HEK293 (cell line): ENCODE data around the gene MRPL21.

Experiments
- GLI4 ChIP-seq: fragments of 450-650 bp; formaldehyde crosslinking; IDR thresholded peaks from 2 replicates; pipeline ENCODE4 v1.5.1; 2016; ENCODE audit warnings: missing biosample characterization, missing genetic modification characterization
- MYNN ChIP-seq: fragments of 450-650 bp; formaldehyde crosslinking; IDR thresholded peaks from 2 replicates; pipeline ENCODE4 v1.5.1; 2016; ENCODE audit warnings: missing biosample characterization, missing genetic modification characterization, borderline replicate concordance
- ZBTB11 ChIP-seq: fragments of 450-650 bp; formaldehyde crosslinking; conservative IDR thresholded peaks from 2 replicates; pipeline ENCODE4 v1.5.1; 2016; ENCODE audit warnings: low read depth, missing biosample characterization, missing genetic modification characterization
- ZNF292 ChIP-seq: fragments of 450-650 bp; formaldehyde crosslinking; IDR thresholded peaks from 2 replicates; pipeline ENCODE4 v1.5.1; 2016; ENCODE audit warnings: low read depth, missing biosample characterization, missing genetic modification characterization, borderline replicate concordance
- TF ChIP-seq, protein P1 (sequence below): fragments of 450-650 bp; formaldehyde crosslinking; IDR thresholded peaks from 2 replicates; pipeline ENCODE4 v1.5.1; 2016; ENCODE audit warnings: missing biosample characterization, missing genetic modification characterization

GRCh38 chr11:68862421-68862820, 41.2 kb downstream of the MRPL21 start:
- TF ChIP-seq, protein P1, sequence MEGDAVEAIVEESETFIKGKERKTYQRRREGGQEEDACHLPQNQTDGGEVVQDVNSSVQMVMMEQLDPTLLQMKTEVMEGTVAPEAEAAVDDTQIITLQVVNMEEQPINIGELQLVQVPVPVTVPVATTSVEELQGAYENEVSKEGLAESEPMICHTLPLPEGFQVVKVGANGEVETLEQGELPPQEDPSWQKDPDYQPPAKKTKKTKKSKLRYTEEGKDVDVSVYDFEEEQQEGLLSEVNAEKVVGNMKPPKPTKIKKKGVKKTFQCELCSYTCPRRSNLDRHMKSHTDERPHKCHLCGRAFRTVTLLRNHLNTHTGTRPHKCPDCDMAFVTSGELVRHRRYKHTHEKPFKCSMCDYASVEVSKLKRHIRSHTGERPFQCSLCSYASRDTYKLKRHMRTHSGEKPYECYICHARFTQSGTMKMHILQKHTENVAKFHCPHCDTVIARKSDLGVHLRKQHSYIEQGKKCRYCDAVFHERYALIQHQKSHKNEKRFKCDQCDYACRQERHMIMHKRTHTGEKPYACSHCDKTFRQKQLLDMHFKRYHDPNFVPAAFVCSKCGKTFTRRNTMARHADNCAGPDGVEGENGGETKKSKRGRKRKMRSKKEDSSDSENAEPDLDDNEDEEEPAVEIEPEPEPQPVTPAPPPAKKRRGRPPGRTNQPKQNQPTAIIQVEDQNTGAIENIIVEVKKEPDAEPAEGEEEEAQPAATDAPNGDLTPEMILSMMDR (tag by site-specific recombination): no peak
- TF ChIP-seq MYNN (tag by site-specific recombination): no peak
- TF ChIP-seq ZBTB11: no peak
- no peak for TF ChIP-seq ZNF292 (tag by site-specific recombination)
- no peak for TF ChIP-seq GLI4 (tag by site-specific recombination)
